Measurements from ENCODE around the gene SLIT3. TPM values are rescaled to one million over a fixed set of nuclear protein-coding genes. Genes with fewer than 3 reads are reported as not detected.
"Not testable (repeated sequence)": the region's sequence is repeated elsewhere in the genome, so short reads cannot be mapped to it uniquely, and the experiment has no call there.

SLIT3 gene
- polyA plus RNA-seq, 3 donors = 49.7 to 63.8 (median 49.7) TPM

- no peak for DNase-seq (ENCODE audit: extremely low read depth in 1 of 11, low read depth in 9 of 11, low spot score in 4 of 11)
Measured at GRCh38 chr5:168770036-168770498, 530.9 kb downstream of the SLIT3 start.

GRCh38 chr5:168768172-168768571, 532.8 kb downstream of the SLIT3 start:
- DNase-seq (ENCODE audit: extremely low read depth in 1 of 11, low read depth in 9 of 11, low spot score in 4 of 11) = no peak

DNA sequence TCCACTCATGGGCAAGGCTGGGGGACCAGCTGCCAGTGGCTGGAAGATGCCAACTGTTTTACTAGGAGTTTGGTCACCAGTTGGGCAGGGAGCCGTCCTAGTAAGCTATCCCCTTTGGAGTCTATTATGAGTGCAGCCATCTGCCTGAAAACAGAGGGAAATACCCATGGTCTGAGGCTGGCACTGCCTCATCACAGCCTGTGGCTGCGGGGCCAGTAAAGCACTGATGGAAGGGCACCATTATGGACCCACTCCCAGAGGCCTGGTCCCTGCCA, 534.6 kb downstream of the SLIT3 start:
- no peak for DNase-seq (ENCODE audit: extremely low read depth in 1 of 11, low read depth in 9 of 11, low spot score in 4 of 11)

- DNase-seq (ENCODE audit: extremely low read depth in 1 of 11, low read depth in 9 of 11, low spot score in 4 of 11) = peak in 7 of 11 donors; percentile 20 to 39 (median 31)
Measured at GRCh38 chr5:168765551-168766425, 535.2 kb downstream of the SLIT3 start.

- DNase-seq (ENCODE audit: extremely low read depth in 1 of 11, low read depth in 9 of 11, low spot score in 4 of 11) = no peak
Measured at GRCh38 chr5:168765086-168765550, 535.8 kb downstream of the SLIT3 start.

DNA sequence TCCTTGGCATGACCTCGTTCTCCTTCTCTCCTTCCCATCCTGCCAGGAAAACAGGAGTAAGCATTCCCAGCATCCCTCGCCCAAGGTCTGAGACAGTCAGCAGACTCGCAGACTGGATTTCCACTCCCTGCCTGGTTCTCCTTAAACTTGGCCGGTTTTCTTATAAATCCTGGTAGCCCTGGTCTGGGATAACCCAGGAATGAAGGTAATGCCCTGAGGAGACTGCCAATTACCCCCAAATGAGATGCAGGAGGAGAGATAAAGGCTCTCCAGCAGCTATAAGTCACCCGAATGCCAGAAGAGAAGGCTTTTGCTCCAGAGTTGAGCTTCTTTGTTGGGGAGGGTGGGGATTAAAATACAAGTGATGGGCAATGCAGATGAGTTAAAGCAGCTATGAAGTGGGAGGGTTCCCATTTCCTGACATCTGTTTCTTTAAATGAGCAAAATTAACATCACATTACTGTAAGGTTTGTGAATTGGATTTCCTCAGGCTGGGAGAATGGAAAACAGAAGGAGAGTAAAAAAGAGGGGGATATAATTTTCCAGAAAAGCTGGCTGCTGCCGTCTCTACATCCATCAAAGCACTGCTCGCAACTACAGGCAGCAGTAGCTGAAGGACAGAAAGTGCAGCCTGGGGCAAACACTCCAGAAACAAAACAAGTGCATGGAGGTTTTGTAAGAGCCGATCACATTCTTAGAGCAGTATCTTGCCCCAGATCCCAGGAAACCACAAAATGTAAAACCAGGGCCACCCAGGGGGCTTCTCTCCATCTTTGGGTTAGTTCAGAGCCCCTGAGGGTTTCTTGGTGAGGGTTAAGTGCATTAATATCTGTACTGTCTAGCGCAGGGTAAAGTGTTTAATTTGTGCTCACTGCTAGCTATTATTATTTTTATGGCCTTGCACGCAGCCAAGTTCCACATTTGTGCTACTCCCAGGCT, 544.2 kb downstream of the SLIT3 start:
- no peak for DNase-seq (ENCODE audit: extremely low read depth in 1 of 11, low read depth in 9 of 11, low spot score in 4 of 11)

- DNase-seq (ENCODE audit: extremely low read depth in 1 of 11, low read depth in 9 of 11, low spot score in 4 of 11) = no peak
Measured at GRCh38 chr5:168755548-168756093, 545.3 kb downstream of the SLIT3 start.

DNA sequence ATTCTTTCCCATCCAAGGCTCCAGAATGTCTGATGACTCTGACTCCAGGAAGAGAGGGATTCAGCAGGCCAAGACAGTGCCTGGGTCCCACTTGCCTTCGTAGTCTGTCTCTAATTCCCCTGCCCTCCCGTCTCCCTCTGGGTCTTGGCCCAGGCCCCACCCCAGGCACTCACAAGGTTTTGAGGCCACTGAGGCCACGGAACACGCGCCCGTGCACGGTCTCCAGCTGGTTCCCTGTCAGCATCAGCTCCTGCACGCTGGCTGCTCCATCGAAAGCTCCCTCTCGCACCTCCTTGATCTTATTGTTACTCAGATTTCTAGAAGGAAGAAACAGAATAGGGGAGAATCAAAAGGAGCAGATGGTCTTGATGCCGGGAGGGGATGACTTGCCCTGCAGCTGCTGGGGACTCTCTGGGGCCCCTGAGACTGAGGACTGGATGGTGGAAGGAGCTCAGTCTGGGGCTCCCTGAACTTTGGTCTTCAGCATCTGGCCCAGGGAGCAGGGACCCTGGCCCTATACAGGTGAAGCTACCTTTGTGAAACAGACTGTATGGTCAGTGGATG, 547.2 kb downstream of the SLIT3 start:
- no peak for DNase-seq (ENCODE audit: extremely low read depth in 1 of 11, low read depth in 9 of 11, low spot score in 4 of 11)

- no peak for DNase-seq (ENCODE audit: extremely low read depth in 1 of 11, low read depth in 9 of 11, low spot score in 4 of 11)
Measured at GRCh38 chr5:168752416-168753190, 548.3 kb downstream of the SLIT3 start.

DNA sequence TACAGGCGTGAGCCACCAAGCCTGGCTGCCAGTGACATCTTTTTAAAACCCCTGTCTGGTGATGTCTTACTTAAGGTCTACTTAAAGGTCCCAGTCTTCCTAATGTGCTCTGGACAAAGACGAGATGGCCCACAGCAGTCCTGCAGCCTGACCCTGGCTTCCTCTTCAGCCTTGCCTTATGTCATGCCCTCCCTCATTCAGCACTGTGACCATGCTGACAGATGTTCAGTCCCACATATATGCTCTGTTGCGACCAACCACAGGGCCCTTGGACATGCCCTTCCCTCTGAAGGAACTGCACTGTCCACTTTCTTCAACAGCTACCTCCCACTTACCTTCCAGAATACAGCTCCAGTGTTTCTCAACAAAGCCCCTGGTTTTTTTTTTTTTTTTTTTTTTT, 548.9 kb downstream of the SLIT3 start:
- DNase-seq (ENCODE audit: extremely low read depth in 1 of 11, low read depth in 9 of 11, low spot score in 4 of 11) = no peak

DNA sequence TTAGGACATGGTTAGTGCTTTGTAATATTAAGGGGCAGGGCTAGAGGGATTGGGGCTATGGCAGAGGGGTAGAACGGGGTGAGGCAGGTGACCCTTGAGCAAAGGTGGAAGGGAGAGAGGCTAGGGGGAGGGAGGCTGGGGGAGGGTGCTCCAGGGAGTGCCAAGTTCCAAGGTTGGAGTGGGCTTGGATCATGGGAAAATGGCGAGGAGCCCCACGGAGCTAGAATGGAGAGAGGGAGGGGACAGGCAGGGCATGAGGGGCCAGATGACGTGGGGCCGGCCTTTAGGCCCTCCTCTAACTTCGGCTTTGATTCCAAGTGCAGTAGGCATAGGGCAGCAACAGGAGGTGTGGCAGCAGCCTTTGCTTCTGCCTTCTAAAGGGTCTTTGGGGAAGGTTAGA, 550.0 kb downstream of the SLIT3 start:
- no peak for DNase-seq (ENCODE audit: extremely low read depth in 1 of 11, low read depth in 9 of 11, low spot score in 4 of 11)

GRCh38 chr5:168749391-168750100, 551.4 kb downstream of the SLIT3 start:
- DNase-seq (ENCODE audit: extremely low read depth in 1 of 11, low read depth in 9 of 11, low spot score in 4 of 11) = no peak

DNA sequence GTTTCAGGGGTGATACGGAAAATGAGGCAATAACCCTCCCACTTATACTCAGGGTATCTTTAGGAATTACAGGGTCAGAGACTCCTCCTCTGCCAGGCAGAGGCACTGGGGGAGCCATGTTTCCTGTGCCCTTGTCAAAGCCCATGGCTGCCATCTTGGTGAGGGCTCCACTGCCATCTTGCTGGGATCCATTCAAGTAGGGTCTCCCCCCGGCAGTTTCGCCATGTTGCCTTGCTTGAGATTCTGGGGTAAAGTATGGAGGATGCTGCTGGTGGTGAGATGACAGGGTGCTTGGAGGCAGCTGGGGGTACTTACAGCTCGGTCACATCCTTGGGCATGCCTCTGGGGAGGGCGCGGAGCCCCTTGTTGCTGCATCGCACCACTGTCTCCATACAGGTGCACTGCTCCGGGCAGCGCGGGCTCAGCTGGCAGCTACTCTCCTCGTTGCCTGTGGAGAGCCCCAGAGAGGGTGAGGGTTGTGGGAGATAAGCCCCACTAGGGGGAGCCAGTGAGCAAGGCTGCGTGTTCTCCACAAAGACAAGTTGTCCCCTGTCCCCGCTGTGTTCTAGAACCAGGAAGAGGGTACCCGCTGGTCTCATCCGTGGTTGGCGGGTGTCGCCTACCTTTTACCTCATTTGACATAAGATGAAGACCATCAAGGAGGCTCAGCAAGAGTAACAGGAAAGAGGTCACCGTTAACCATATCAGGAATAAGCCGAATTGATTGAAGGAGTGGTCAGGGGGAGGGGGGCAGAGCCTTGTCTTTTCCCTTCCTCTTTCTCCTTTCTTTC, 552.8 kb downstream of the SLIT3 start:
- peak in 1 of 11 donors; percentile 12 for DNase-seq (ENCODE audit: extremely low read depth in 1 of 11, low read depth in 9 of 11, low spot score in 4 of 11)

GRCh38 chr5:168746893-168747640, 553.9 kb downstream of the SLIT3 start:
- no peak for DNase-seq (ENCODE audit: extremely low read depth in 1 of 11, low read depth in 9 of 11, low spot score in 4 of 11)

DNA sequence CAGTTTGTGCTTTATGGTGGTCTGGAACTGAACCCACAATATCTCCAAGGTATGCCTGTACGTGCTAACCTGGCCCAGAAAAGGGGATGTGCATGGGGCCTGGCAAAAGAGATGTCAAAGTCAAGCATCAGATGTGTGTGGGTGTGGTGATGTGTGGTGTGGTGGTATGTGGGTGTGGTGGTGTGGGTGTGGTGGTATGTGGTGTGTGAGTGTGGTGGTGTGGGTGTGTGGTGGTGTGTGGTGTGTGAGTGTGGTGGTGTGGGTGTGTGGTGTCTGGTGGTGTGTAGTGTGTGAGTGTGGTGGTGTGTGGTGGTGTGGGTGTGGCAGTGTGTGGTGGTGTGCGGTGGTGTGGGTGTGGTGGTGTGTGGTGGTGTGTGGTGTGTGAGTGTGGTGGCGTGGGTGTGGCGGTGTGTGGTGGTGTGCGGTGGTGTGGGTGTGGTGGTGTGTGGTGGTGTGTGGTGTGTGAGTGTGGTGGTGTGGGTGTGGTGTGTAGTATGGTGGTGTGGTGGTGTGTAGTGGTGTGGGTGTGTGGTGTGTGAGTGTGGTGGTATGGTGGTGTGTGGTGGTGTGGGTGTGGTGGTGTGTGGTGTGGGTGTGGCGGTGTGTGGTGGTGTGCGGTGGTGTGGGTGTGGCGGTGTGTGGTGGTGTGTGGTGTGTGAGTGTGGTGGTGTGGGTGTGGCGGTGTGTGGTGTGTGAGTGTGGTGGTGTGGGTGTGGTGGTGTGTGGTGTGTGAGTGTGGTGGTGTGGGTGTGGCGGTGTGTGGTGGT, 554.6 kb downstream of the SLIT3 start:
- DNase-seq (ENCODE audit: extremely low read depth in 1 of 11, low read depth in 9 of 11, low spot score in 4 of 11) = not testable (repeated sequence)

GRCh38 chr5:168743617-168744016, 557.3 kb downstream of the SLIT3 start:
- DNase-seq (ENCODE audit: extremely low read depth in 1 of 11, low read depth in 9 of 11, low spot score in 4 of 11) = no peak
